Progenitor cell of endocrine pancreas (in vitro differentiated cells): ENCODE results near the gene CELA2A. TPM values are rescaled to one million over a fixed set of nuclear protein-coding genes. Genes with fewer than 3 reads are reported as not detected.
"Not testable (repeated sequence)": the region's sequence is repeated elsewhere in the genome, so short reads cannot be mapped to it uniquely, and the experiment has no call there.

Experiments used
- DNase-seq: peaks from one replicate; pipeline ENCODE4 v3.0.0; 2021; ENCODE audit warnings: low spot score; ENCODE audit not compliant: unreplicated experiment
- H3K27ac Mint-ChIP-seq: 2 replicates; pipeline ENCODE4 v1.8.0; 2021; ENCODE audit warnings: mild to moderate bottlenecking, moderate library complexity, mixed read lengths
- H3K27me3 Mint-ChIP-seq: 2 replicates; pipeline ENCODE4 v1.8.0; 2021; ENCODE audit warnings: mixed read lengths
- H3K36me3 Mint-ChIP-seq: 2 replicates; pipeline ENCODE4 v1.8.0; 2022; ENCODE audit warnings: mixed read lengths; ENCODE audit not compliant: insufficient read depth
- H3K4me1 Mint-ChIP-seq: 2 replicates; pipeline ENCODE4 v1.8.0; 2021; ENCODE audit warnings: low read depth, mixed read lengths
- H3K4me3 Mint-ChIP-seq: 2 replicates; pipeline ENCODE4 v1.8.0; 2021; ENCODE audit warnings: low read depth, mild to moderate bottlenecking, moderate library complexity, mixed read lengths
- H3K9me3 Mint-ChIP-seq: 2 replicates; pipeline ENCODE4 v1.8.0; 2021; ENCODE audit warnings: low read depth, mixed read lengths
- total RNA-seq: library from RNA; stranded (reverse); gene quantifications from 2 replicates; pipeline ENCODE4 v1.2.1, GENCODE V29; 2021
- TF ChIP-seq, protein P1 (sequence below): fragments of 200-600 bp; sonication (generic); IDR thresholded peaks from one replicate; pipeline ENCODE4 v1.5.0; 2021; ENCODE audit warnings: antibody characterized with exemption, mild to moderate bottlenecking; ENCODE audit not compliant: unreplicated experiment

Gene CELA2A
- total RNA-seq, 1 donor from 2014 or later: not detected

DNA sequence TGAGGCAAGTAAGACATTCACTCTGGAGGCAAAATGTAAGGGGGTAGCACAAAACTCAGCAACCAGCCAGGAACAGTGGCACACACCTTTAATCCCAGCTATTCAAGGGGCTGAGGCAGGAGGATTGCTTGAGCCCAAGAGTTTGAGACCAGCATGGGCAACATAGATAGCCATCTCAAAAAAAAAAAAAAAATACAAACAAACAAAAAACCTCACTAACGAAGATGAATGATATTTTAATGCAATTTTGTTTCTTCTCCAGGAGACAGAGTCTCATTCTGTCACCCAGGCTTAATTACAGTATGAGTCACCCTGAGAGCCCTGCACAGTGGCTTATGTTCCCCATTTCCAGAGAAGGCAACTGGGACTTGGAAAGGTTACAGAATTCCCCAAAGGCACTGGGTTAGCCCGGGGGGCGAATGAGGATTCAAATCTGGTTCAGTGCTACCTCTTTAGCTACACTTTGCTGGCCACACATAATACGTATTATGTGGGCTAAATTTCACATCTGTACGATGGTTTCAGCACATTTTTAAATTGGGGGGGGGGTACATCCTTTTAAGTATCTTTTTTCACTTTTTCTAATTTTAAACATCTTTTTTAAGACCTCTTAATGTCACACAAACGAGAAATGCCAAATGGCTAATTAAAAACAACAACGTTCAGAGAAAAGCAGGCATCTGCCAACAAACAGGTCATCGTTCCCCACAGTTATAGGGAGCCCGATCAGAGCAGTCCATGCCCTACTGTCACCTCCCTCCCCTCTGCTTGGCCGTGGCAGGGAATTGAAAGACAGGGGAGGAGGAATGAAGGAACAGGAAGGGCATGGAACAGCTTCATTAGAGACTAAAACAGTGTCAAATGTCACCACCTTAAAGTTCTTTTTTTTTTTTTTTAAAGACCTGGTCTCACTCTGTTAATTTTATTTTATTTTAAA lies 3.5 kb downstream of the CELA2A start:
- Mint-ChIP-seq H3K4me3 (no peak overlapping the region), H3K4me1 (peaks cover 21% of the 10 kb centered on the region), H3K36me3 (peaks cover 1% of the 10 kb centered on the region), H3K27me3 (no peaks in the 10 kb centered on the region), H3K9me3 (peaks cover 4% of the 10 kb centered on the region), H3K27ac (no peak overlapping the region)
- TF ChIP-seq, protein P1, sequence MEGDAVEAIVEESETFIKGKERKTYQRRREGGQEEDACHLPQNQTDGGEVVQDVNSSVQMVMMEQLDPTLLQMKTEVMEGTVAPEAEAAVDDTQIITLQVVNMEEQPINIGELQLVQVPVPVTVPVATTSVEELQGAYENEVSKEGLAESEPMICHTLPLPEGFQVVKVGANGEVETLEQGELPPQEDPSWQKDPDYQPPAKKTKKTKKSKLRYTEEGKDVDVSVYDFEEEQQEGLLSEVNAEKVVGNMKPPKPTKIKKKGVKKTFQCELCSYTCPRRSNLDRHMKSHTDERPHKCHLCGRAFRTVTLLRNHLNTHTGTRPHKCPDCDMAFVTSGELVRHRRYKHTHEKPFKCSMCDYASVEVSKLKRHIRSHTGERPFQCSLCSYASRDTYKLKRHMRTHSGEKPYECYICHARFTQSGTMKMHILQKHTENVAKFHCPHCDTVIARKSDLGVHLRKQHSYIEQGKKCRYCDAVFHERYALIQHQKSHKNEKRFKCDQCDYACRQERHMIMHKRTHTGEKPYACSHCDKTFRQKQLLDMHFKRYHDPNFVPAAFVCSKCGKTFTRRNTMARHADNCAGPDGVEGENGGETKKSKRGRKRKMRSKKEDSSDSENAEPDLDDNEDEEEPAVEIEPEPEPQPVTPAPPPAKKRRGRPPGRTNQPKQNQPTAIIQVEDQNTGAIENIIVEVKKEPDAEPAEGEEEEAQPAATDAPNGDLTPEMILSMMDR: no peak
- DNase-seq: no peak

DNA sequence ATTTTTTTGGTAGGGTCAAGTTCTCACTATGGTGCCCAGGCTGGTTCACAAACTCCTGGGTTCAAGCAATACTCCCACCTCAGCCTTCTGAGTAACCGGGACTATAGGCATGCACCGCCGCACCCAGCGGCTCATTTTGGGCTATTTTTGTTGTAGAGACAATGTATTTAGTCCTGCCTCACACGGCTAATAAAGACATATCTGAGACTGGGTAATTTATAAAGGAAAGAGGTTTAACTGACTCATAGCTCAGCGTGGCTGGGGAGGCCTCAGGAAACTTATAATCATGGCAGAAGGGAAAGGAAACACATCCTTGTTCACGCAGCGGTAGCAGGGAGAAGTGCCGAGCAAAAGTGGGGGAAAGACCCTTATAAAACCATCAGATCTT lies 4.2 kb downstream of the CELA2A start:
- no peak overlapping the region for H3K27ac Mint-ChIP-seq

DNA sequence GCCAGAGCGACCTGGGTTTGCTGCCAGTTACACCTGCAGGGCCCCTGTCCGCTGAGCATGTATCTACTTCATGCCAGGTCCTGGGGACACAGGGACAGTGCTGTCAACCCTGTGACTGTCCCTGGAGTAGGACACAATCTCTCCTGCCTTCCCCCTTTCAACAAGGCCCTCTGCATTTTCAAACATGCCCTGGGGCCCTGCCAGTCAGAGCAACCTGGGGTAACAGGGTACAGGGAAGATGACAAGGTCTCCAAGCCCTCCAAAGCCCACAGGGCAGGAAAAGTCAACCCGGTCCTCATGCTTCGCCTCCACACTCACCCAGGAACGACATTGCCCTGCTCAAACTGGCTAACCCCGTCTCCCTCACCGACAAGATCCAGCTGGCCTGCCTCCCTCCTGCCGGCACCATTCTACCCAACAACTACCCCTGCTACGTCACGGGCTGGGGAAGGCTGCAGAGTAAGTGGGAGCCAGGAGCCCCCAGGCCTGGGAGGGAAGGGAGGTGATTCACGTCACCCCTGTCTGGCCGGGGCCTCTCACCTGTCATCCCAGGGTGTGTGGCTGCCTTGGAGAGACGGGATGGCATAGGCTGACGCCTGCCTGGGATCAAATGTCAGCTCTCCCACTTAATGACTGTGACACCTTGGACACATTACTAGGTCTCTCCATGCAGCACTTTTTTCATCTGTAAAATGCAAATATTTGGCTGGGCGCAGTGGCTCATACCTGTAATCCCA lies 6.7 kb downstream of the CELA2A start:
- H3K36me3 Mint-ChIP-seq, H3K27ac Mint-ChIP-seq, H3K4me3 Mint-ChIP-seq, H3K9me3 Mint-ChIP-seq, H3K27me3 Mint-ChIP-seq, DNase-seq: not testable (repeated sequence)
- H3K4me1 Mint-ChIP-seq: peaks cover 11% of the 10 kb centered on the region

More for the DNA sequence above, 4.2 kb downstream of the CELA2A start:
- no peak for DNase-seq
- Mint-ChIP-seq H3K36me3 (peaks cover 1% of the 10 kb centered on the region), H3K9me3 (peaks cover 4% of the 10 kb centered on the region), H3K4me3 (no peak overlapping the region), H3K27me3 (no peaks in the 10 kb centered on the region), H3K4me1 (peaks cover 21% of the 10 kb centered on the region)
- TF ChIP-seq, protein P1: no peak

DNA sequence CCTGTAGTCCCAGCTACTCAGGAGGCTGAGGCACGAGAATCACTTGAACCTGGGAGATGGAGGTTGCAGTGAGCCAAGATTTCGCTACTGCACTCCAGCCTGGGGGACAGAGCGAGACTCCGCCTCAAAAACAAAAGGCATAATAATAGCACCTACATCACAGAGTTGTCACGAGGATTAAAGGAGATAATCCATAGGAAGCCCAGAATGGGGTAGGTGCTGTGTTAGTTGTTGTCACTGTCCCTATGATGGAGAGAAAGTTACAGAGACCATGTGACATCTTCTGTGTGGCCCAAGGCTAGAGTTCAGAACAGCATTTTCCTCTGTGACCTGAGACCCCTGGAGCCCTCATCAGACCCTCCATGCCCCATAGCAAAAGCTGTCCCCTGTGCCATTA lies 7.4 kb downstream of the CELA2A start:
- not testable (repeated sequence) for H3K4me3 Mint-ChIP-seq, H3K36me3 Mint-ChIP-seq, H3K4me1 Mint-ChIP-seq, H3K27ac Mint-ChIP-seq, DNase-seq, H3K27me3 Mint-ChIP-seq, H3K9me3 Mint-ChIP-seq

DNA sequence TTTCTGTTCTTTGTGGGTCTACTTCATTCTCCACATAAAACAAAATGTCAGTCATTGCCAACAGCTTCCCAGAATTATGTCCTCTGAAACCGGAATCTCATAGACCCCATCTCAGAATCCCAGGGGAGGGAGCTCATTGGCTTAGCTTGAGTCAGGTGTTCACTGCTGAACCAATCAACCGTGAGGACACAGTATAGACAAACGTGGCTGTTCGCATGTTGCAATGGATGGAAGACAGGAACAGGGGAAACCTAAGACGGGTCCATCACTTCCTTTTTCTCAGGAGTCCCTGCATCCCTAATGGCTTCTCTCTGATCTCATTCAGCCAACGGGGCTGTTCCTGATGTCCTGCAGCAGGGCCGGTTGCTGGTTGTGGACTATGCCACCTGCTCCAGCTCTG lies 9.1 kb downstream of the CELA2A start:
- DNase-seq: no peak
- Mint-ChIP-seq H3K4me3 (no peak overlapping the region), H3K27me3 (no peaks in the 10 kb centered on the region), H3K4me1 (peaks cover 6% of the 10 kb centered on the region), H3K27ac (peak overlapping the region; percentile 59), H3K36me3 (no peaks in the 10 kb centered on the region), H3K9me3 (no peaks in the 10 kb centered on the region)
- TF ChIP-seq, protein P1: no peak

DNA sequence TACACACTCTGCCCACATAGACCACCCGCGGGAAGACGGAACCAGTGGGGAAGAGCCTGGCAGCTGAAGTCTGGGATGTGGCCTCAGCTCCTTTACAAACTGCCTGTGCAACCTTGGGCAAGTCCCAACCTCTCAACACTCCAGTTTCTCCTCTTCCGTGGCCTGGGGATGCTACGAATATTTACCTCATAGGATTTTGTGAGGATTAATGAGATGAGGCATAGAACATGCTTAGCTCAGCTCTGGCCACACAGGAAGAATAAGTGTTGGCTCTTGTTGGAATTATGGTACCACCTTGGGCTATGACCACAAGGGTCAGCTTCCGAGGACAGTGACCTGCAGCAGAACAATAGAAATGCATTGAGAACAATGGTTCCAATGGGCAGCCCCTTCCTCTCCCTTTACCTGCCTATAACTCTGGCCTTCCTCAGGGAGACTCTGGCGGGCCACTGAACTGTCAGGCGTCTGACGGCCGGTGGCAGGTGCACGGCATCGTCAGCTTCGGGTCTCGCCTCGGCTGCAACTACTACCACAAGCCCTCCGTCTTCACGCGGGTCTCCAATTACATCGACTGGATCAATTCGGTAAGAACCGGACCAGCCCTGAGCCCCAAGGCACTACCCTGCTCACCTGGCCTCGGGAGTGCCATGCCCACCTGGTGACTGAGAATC lies 10.6 kb downstream of the CELA2A start:
- H3K9me3 Mint-ChIP-seq, H3K4me3 Mint-ChIP-seq, H3K27ac Mint-ChIP-seq, H3K36me3 Mint-ChIP-seq, H3K4me1 Mint-ChIP-seq, H3K27me3 Mint-ChIP-seq, DNase-seq: not testable (repeated sequence)
